ENCODE data around the gene RALGAPA2. TPM values are rescaled to one million over a fixed set of nuclear protein-coding genes. Genes with fewer than 3 reads are reported as not detected.
A peak's percentile ranks its signal among the peaks of the same experiment; 100 is the strongest.

The RALGAPA2 gene
- polyA plus RNA-seq, 5 donors = 24.9 to 47.7 (median 38.6) TPM

- DNase-seq = no peak
These were observed 275.1 kb downstream of the RALGAPA2 start for GRCh38 chr20:20437314-20437713.

GRCh38 chr20:20436689-20437088, 275.8 kb downstream of the RALGAPA2 start:
- DNase-seq = no peak

- DNase-seq = no peak
These were observed 277.0 kb downstream of the RALGAPA2 start for GRCh38 chr20:20435453-20435852.

GRCh38 chr20:20432618-20433286, 279.7 kb downstream of the RALGAPA2 start:
- DNase-seq = no peak

- DNase-seq = no peak
These were observed 282.4 kb downstream of the RALGAPA2 start for GRCh38 chr20:20430066-20430465.

- no peak for DNase-seq
These were observed 284.4 kb downstream of the RALGAPA2 start for GRCh38 chr20:20428067-20428466.

GRCh38 chr20:20427227-20427864, 285.1 kb downstream of the RALGAPA2 start:
- no peak for DNase-seq

GRCh38 chr20:20426655-20426907, 285.9 kb downstream of the RALGAPA2 start:
- no peak for DNase-seq

- DNase-seq = no peak
These were observed 286.4 kb downstream of the RALGAPA2 start for GRCh38 chr20:20425823-20426654.

GRCh38 chr20:20423117-20423516, 289.3 kb downstream of the RALGAPA2 start:
- no peak for DNase-seq

- DNase-seq = no peak
These were observed 294.4 kb downstream of the RALGAPA2 start for GRCh38 chr20:20417876-20418676.

GRCh38 chr20:20415321-20415720, 297.1 kb downstream of the RALGAPA2 start:
- no peak for DNase-seq

- DNase-seq = no peak
These were observed 297.7 kb downstream of the RALGAPA2 start for GRCh38 chr20:20414640-20415220.

- DNase-seq = no peak
These were observed 298.6 kb downstream of the RALGAPA2 start for GRCh38 chr20:20413810-20414281.

GRCh38 chr20:20412750-20413149, 299.7 kb downstream of the RALGAPA2 start:
- no peak for DNase-seq

GRCh38 chr20:20411836-20412235, 300.6 kb downstream of the RALGAPA2 start:
- DNase-seq = no peak

- DNase-seq = no peak
These were observed 301.0 kb downstream of the RALGAPA2 start for GRCh38 chr20:20411402-20411801.

- DNase-seq = no peak
These were observed 301.8 kb downstream of the RALGAPA2 start for GRCh38 chr20:20410678-20411077.

GRCh38 chr20:20409331-20409730, 303.1 kb downstream of the RALGAPA2 start:
- no peak for DNase-seq

GRCh38 chr20:20407891-20408805, 304.3 kb downstream of the RALGAPA2 start:
- peak in 1 of 2 donors; percentile 30 for DNase-seq
